NOMO-1 (cell line): ENCODE measurements around the gene TTLL12.
A peak's percentile ranks its signal among the peaks of the same experiment; 100 is the strongest.

Experiments
- DNase-seq, 2 experiments: peaks; one replicate each; lab custom pipeline; 2025; ENCODE audit not compliant: unreplicated experiment in 2 of 2; lab: John Stamatoyannopoulos, UW

The TTLL12 gene

DNA sequence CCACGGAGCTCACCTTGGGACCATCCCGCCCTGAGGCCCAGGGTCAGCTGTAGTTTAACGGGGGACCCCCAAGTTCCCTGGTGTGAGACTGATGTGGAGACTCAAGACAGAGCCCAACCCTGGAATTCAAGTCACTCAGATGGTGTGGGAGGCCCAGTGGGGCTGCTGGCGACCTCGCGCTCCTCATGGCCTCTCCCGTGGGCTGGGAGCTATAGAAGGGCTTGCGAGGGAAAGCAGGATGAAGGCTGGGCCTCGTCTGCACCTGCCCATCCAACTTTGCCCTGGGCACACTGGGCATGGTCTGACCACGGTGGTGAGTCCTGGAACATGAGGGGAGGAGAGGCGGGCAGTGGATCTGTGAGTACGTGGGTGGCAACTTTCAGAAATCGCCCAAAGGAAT, 13.6 kb upstream of the TTLL12 start:
- DNase-seq = no peak

DNA sequence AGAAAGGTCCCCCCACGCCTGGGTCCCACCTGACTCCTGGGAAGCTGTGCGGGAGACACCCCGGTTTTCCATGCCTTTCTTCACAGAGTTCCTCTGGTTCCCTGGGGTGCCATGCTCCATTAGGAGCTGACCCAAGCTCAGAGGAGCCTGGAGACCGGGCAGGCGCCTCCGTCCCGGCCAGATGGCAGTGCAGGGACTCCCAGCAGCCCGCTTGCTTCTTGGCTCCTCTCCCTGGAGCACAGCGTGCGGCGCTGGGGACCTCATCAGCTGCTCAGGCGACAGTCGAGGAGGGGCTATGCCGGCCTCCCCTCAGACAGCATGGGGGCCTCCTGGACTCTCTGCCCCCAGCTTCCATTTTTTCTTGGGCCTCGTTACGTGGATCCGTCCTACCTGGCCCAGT, 13.1 kb upstream of the TTLL12 start:
- no peak for DNase-seq

DNA sequence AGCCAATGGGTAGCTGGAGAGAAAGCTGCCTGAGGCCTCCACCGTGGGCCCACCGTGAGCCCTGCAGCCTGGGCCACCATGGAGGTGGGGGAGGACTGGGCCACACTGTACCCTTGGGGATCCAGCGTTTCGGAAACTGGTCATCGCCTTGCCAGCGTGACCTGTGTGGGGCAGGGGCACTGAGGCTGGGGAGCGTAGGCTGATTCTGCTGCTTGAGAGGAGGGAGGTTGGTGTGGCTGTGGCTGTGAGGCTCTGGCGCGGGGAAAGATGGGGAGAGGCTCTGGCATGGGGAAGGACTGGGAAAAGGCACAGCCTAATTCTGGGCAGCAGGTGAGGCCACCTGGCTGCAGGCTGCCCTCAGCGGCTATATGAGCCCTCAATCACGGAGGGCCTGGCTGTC, 12.6 kb upstream of the TTLL12 start:
- DNase-seq = no peak

GRCh38 chr22:43198936-43199335, 12.0 kb upstream of the TTLL12 start:
- DNase-seq = no peak

- DNase-seq = no peak
Observed at GRCh38 chr22:43198126-43198525, 11.2 kb upstream of the TTLL12 start.

DNA sequence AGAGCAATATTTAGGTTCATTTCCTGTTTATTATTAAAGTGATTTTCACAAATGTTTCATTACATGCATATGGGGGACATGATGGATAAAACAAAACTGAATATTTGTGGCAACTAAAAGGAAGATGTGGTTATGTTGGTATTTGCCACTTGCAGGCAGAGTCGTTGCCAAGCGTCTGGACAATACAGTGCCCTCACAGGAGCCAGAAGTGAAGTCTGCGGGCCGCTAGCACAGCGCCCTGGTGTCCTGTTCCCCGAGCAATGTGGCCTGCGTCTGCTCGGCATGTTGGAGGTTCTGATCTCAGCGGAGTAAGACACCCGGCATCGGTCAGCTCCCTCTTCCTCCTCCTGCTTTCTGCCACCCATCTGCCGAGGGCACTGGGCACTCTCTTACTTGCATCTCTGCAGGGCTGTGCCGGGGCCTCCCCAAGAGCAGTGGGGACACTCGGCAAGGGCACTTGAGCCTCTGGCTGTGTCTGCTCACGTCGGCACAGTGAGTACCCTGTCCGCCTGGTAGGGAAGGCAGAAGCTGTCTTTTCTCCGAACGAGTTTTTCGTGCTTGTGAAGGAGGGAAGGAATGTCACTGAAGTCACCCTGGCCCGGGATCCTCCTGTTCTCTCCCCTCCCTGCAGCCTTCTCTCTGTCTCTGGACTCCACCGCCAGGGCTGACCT, 10.5 kb upstream of the TTLL12 start:
- no peak for DNase-seq

DNA sequence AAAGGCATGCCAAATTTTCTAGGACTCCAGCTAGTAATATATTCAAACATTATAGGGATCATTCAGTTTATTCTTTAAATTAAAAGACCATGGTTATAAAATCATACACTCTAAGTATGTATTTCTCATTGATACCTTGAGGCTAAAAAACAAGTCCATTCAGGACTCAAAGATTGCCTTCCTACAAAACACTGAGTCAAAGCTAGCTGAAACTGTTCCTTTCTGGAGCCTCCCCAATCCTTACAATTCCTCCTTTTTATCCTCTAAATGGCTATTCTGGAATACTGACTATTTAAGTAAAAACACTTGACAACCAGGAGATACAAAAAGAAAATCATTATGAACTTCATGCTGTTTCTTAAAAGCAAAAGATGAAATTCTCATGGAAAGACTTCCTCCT, 4.9 kb upstream of the TTLL12 start:
- no peak for DNase-seq

DNA sequence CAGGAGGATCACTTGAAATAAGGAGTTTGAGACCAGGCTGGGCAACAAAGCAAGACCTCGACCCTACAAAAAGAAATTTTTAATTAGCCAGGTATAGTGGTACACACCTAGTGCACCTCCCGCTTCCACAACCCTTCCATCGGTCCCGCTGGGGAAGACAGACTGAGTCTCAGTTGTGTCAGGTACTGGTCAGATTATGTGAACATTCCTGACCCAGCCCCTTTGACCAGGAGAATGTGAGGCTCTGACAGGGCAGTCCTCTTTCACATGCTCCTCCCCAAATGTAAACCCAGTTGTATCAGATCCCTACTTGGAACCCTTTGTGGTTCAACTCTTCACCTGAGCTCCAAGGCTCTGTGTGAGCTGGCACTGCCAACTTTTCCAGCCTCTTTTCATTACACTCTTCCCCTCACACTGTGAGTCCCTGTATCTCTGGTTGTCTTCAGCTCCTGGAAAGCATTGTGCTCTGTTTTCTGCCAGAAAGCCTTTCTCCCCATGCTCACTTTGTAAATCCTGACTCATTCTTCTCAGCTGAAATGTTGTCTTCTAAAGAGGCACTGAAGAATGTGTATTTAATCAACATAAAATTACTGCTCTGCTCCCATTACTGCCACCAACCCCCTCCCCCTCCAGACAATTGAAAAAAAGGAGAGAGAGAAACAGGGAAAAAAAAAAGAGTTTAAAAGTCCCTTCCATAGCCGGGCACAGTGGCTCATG, 2.1 kb upstream of the TTLL12 start:
- DNase-seq = no peak

- DNase-seq = peak; percentile 92 to 94
Observed at GRCh38 chr22:43187171-43188099, 501 bp upstream of the TTLL12 start.

DNA sequence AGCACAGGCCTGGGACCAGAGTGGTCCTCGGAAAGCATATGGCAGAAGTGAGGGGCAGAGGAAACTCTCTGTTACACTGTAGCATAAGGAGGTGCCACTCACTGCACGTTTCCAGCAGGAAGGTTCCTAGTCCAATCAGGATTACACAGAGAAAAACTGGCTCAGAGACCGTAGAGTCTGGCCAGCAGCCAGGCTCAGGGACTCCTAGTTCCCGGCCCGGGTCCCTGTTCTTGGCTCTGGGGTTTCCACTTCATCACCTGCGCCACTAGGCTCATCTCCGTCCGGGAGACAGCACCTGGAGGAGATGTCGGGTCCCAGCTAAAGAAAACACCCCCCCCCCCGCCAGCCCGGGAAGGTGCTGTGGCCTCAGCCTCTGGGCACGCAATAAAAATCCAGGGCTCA, 1.1 kb downstream of the TTLL12 start:
- no peak for DNase-seq

DNA sequence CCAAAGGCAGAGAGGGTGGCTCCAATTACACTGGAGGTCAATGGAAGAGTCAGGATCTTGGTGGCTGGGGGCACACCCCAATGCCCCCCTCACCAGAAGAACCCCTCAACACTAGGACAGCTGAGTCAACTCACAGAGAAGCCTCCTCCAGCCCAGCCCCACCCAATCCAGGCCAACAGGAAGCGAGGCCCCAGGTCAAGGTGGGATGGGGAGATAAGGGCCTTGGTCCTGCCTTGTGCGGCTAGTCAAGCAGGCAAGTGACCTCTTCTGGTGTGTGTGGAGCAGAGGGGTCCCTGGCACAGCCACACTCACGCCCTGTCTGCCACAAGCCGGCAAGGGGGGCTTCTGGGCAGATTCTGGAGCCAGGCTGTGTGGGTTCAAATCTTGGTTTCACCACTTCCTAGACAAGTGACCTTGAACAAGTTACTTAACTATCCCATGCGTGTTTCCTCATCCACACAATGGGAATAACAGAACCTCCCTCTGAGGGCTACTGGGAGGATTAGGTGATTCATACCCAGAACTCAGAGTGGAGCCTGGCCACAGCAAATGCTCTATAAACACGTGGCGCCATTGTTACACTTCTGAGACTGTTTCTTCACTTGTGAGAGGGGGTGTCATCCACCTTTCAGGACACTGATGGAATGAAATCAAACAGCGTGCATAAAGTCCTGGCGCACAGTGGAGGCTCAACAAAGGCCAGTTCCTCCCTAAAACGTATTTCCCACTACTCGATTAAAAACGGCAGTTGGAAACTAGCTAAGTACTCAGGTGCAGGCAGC, 3.2 kb downstream of the TTLL12 start:
- no peak for DNase-seq

- DNase-seq = no peak
Observed at GRCh38 chr22:43182726-43183125, 4.2 kb downstream of the TTLL12 start.

- DNase-seq = no peak
Observed at GRCh38 chr22:43182118-43182517, 4.8 kb downstream of the TTLL12 start.

- DNase-seq = no peak
Observed at GRCh38 chr22:43181321-43182076, 5.4 kb downstream of the TTLL12 start.

DNA sequence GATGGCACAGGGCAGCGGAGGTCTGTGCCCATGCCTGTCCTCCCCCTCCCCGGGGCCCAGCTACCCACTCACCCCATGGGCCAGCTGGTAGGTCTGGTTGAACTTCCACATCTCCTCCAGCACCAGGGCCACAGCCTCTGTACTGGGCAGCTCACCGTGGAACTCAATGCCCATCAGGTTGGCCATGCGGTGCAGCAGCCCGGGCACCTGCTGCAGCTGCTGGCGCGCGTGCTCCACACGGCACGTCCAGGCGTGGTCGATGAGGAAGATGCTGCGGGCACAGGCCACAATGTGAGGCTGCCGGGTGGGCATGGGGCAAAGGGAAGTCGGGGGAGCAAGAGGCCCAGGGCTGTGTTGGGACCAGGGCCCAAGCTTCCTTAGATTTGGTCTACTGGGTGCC, 6.3 kb downstream of the TTLL12 start:
- DNase-seq = no peak

DNA sequence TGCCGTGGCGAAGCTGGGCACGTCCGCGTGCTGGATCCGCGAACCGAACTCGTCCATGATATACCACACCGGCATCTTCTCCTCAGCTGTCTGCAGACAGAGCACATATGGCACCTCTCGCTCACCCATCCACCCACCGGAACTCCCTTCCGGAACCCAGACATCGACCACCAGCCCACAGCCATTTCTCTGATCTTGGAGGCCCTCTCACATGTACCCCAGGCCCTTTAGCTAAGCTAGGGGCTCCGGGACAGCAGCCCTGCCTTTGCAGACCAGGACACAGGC, 7.1 kb downstream of the TTLL12 start:
- DNase-seq = no peak

DNA sequence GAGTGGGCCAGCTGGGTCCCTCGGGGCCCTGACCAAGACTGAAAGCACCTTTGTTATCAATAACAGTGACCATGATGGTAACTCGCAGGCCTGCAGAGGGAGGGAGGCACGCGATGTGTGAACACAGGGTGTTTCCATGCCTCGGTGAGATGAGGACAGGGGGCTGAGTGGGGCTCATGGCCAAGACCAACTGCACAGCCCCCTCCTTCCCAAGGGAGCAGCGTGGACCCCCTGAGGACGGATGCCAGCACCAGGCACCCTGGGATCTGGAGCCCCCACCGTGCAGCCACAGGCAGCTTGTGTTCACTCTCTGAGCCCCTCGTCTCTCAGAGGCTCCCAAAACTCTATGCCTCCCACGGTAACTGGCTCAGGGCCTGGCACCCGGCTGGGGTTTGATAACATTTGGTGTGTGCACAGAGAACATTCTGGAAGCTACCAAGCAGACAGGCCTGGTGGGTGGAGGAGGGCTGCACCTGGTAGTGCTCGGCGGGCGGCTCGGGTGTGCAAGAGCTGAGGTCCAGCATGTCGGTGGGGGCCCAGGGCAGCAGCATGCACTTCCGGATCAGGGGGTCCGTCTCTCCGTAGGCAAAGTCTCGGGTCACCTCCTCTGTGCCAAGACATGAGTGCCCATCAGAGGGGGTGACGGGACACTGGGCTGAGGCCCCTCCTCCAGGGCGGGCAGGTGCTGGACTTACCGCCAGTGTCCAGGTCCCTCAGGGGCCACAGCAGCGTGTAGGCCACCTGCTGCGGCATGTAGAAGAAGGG, 7.6 kb downstream of the TTLL12 start:
- DNase-seq = no peak

GRCh38 chr22:43177479-43177878, 9.5 kb downstream of the TTLL12 start:
- no peak for DNase-seq

DNA sequence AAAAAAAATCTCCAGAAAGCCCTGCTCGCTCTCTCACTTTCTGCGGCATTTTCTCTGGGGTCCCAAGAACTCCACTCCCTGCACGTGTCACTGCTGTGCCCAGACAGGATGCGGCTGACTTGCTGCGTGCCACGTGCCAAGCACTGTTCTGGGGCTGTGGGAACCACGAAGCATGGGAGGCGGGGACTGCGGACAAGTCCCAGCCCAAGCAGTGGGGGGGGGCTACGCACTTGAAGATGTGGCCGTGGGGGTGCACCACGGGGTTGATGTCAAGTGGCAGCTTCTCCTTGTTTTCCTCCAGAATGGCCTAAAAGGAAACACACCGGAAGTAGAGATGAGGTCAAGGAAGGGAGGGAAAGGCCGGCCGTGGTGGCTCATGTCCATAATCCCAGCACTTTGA, 10.8 kb downstream of the TTLL12 start:
- no peak for DNase-seq
